Mesendoderm (in vitro differentiated cells): ENCODE data around the gene HHIPL1.
"Not testable (repeated sequence)": the region's sequence is repeated elsewhere in the genome, so short reads cannot be mapped to it uniquely, and the experiment has no call there.

Experiments used
- DNase-seq: peaks from one replicate; pipeline ENCODE4 v3.0.0; 2013
- H2AK5ac ChIP-seq: 2 replicates; pipeline ENCODE4 v1.6.1; 2013; ENCODE audit warnings: low read length, inconsistent platforms
- H2BK120ac ChIP-seq: 2 replicates; pipeline ENCODE4 v1.6.1; 2013; ENCODE audit warnings: low read depth, mild to moderate bottlenecking, low read length, moderate library complexity, mixed read lengths
- H2BK15ac ChIP-seq: replicated peaks from 2 replicates; pipeline ENCODE4 v1.6.1; 2013; ENCODE audit warnings: low read depth, mild to moderate bottlenecking, moderate library complexity
- H2BK5ac ChIP-seq: 2 replicates; pipeline ENCODE4 v1.6.1; 2013; ENCODE audit warnings: low read length, inconsistent platforms
- H3K18ac ChIP-seq: 2 replicates; pipeline ENCODE4 v1.6.1; 2013; ENCODE audit warnings: mild to moderate bottlenecking, low read length, mixed read lengths
- H3K23ac ChIP-seq: one replicate; pipeline ENCODE4 v1.6.1; 2013; ENCODE audit warnings: low read length
- H3K27ac ChIP-seq: 2 replicates; pipeline ENCODE4 v1.5.1; 2013; ENCODE audit warnings: low read depth, mild to moderate bottlenecking, inconsistent platforms, low read length, moderate library complexity
- H3K27me3 ChIP-seq: 2 replicates; pipeline ENCODE4 v1.6.1; 2013; ENCODE audit warnings: low read length, control low read depth, mild to moderate bottlenecking, inconsistent platforms; ENCODE audit not compliant: insufficient read depth, poor library complexity
- H3K36me3 ChIP-seq: 2 replicates; pipeline ENCODE4 v1.6.1; 2013; ENCODE audit warnings: low read length, inconsistent platforms; ENCODE audit not compliant: control insufficient read depth, insufficient read depth
- H3K4ac ChIP-seq: one replicate; pipeline ENCODE4 v1.6.1; 2013; ENCODE audit warnings: low read depth, mild to moderate bottlenecking, low read length, moderate library complexity
- H3K4me1 ChIP-seq: 2 replicates; pipeline ENCODE4 v1.6.1; 2013; ENCODE audit warnings: low read depth, low read length, inconsistent platforms; ENCODE audit not compliant: control insufficient read depth
- H3K4me2 ChIP-seq: 2 replicates; pipeline ENCODE4 v1.6.1; 2013; ENCODE audit warnings: low read length
- H3K4me3 ChIP-seq: 2 replicates; pipeline ENCODE4 v1.5.1; 2013; ENCODE audit warnings: mild to moderate bottlenecking, low read length
- H3K56ac ChIP-seq: one replicate; pipeline ENCODE4 v1.6.1; 2013; ENCODE audit warnings: low read length
- H3K79me1 ChIP-seq: 2 replicates; pipeline ENCODE4 v1.6.1; 2013; ENCODE audit warnings: low read length, inconsistent platforms
- H3K79me2 ChIP-seq: 2 replicates; pipeline ENCODE4 v1.6.1; 2013; ENCODE audit warnings: mild to moderate bottlenecking, low read length; ENCODE audit not compliant: control insufficient read depth, insufficient read depth
- H3K9ac ChIP-seq: 2 replicates; pipeline ENCODE4 v1.6.1; 2013; ENCODE audit warnings: low read length, inconsistent platforms
- H4K5ac ChIP-seq: one replicate; pipeline ENCODE4 v1.6.1; 2013; ENCODE audit warnings: low read length
- H4K8ac ChIP-seq: one replicate; pipeline ENCODE4 v1.6.1; 2013; ENCODE audit warnings: low read depth, mild to moderate bottlenecking, control low read depth, low read length, moderate library complexity
- WGBS: extraction: QIAGEN DNeasy Blood & Tissue Kit; methylation state at CpG from one replicate; pipeline ENCODE4 v1.1.7; 2013; ENCODE audit warnings: low lambda C conversion rate, missing lambda C conversion rate; ENCODE audit not compliant: insufficient coverage; ENCODE audit errors: extremely low coverage; 5-methylcytosine and 5-hydroxymethylcytosine counted together

The HHIPL1 gene

DNA sequence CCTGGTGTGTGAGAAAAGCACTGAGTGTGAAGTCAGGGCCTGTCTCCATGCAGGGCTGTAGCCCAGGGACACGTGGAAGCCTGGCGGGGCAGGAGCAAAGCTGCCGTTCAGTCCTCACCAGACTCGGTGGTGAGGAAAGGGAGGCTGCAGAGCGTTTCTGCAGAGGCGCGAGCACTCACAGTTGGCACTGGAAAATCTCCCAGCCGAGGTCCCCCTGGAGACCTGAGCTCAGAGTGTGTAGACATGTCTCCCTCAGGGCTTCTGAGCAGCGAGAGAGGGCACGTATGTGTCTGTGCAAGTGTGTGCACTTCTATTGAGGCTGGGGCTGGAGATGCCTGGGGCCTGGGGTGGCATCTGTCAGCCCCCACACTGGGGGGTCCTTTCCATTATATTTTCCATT lies 11.0 kb upstream of the HHIPL1 start:
- Histone ChIP-seq H3K56ac (no peak overlapping the region), H3K4me3 (no peak overlapping the region), H4K5ac (no peak overlapping the region), H3K27ac (no peak overlapping the region), H3K79me1 (no peaks in the 10 kb centered on the region), H3K4me1 (no peaks in the 10 kb centered on the region), H3K9ac (no peak overlapping the region), H3K18ac (no peak overlapping the region), H3K27me3 (no peaks in the 10 kb centered on the region), H2BK120ac (no peak overlapping the region), H2BK15ac (no peak overlapping the region), H2BK5ac (no peak overlapping the region), H3K36me3 (no peaks in the 10 kb centered on the region), H4K8ac (no peak overlapping the region), H2AK5ac (no peak overlapping the region), H3K4ac (no peak overlapping the region), H3K79me2 (no peaks in the 10 kb centered on the region), H3K4me2 (no peak overlapping the region), H3K23ac (no peak overlapping the region)
- no CpG with 5 or more reads among the region's 10 CpGs for WGBS
- DNase-seq, result no peak

DNA sequence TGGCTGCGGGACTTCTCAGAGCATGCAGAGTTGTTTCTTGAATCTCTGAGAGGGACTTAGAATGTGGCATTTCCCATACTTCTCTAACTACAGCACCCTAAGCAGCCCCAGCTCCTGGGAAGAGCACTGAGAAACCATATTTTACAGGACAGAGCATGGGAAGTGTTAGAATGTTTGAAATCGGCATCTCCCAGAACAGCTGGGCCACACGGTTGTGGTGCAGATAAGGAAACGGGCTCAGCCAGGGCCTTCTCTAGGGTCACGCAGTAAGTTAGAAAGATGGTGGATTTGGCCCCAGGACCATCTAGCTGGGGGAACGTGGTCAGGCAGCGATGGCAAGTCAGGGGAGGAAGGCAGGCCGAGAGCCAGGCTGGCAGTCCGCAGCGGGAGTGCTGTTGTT lies 10.5 kb upstream of the HHIPL1 start:
- Histone ChIP-seq H3K4me3 (no peak overlapping the region), H3K56ac (no peak overlapping the region), H2BK5ac (no peak overlapping the region), H3K23ac (no peak overlapping the region), H3K4ac (no peak overlapping the region), H3K9ac (no peak overlapping the region), H4K5ac (no peak overlapping the region), H3K27me3 (no peaks in the 10 kb centered on the region), H2BK15ac (no peak overlapping the region), H3K79me1 (no peaks in the 10 kb centered on the region), H3K18ac (no peak overlapping the region), H4K8ac (no peak overlapping the region), H2AK5ac (no peak overlapping the region), H3K36me3 (no peaks in the 10 kb centered on the region), H3K27ac (no peak overlapping the region), H3K4me2 (no peak overlapping the region), H3K79me2 (no peaks in the 10 kb centered on the region), H3K4me1 (no peaks in the 10 kb centered on the region), H2BK120ac (no peak overlapping the region)
- WGBS, result no CpG with 5 or more reads among the region's 10 CpGs
- DNase-seq, result no peak

DNA sequence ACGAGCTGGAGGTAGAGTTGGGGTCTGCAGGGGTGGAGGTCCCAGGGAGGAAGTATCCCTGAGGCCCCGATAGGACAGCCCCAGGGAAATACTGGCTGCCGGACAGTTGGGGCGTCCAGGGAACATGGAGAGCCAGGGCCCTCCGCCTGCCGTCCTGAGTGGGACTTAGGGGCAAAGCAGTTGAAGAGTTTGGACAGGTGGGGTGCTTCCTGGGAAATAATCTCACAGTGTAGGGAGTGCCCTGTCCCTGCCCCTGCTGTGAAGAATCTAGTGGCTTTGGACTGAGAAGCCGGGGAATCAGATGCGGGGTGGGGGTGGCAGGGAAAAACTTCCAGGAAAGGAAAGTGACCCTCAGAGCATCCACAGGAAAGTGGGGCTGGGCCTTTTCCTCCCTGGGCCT lies 9.8 kb upstream of the HHIPL1 start:
- Histone ChIP-seq H3K79me1 (no peaks in the 10 kb centered on the region), H3K18ac (no peak overlapping the region), H2BK120ac (no peak overlapping the region), H3K4me3 (no peak overlapping the region), H2AK5ac (no peak overlapping the region), H2BK15ac (no peak overlapping the region), H4K5ac (no peak overlapping the region), H2BK5ac (no peak overlapping the region), H3K36me3 (no peaks in the 10 kb centered on the region), H3K56ac (no peak overlapping the region), H3K27me3 (no peaks in the 10 kb centered on the region), H3K27ac (no peak overlapping the region), H3K4me2 (no peak overlapping the region), H3K23ac (no peak overlapping the region), H3K4ac (no peak overlapping the region), H3K4me1 (no peaks in the 10 kb centered on the region), H3K79me2 (no peaks in the 10 kb centered on the region), H3K9ac (no peak overlapping the region), H4K8ac (no peak overlapping the region)
- no CpG with 5 or more reads among the region's 8 CpGs for WGBS
- no peak for DNase-seq

DNA sequence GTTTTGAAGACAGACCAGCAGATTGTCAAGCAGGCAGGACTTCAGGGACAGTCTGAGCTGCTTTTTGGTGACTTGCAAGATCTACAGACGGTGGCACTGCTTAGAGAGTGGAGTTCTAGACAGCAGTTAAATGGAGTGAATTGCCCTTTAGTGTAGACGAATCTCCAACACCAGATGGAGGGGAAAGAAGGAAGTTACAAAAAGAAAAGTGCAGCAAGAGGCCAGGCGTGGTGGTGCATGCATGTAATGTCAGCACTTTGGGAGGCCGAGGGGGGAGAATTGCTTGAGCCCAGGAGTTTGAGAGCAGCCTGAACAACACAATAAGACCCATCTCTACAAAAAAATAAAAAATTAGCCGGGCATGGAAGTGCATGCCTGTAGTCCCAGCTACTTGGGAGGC lies 8.4 kb upstream of the HHIPL1 start:
- Histone ChIP-seq H3K79me1 (no peaks in the 10 kb centered on the region), H3K27ac (no peak overlapping the region), H3K18ac (no peak overlapping the region), H3K36me3 (no peaks in the 10 kb centered on the region), H3K4me3 (no peak overlapping the region), H3K23ac (no peak overlapping the region), H4K8ac (no peak overlapping the region), H3K4me2 (no peak overlapping the region), H3K27me3 (no peaks in the 10 kb centered on the region), H4K5ac (no peak overlapping the region), H3K4me1 (no peaks in the 10 kb centered on the region), H3K79me2 (no peaks in the 10 kb centered on the region), H2BK15ac (no peak overlapping the region), H3K56ac (no peak overlapping the region), H2BK120ac (no peak overlapping the region), H3K4ac (no peak overlapping the region), H2AK5ac (no peak overlapping the region), H3K9ac (no peak overlapping the region), H2BK5ac (no peak overlapping the region)
- DNase-seq, result no peak
- no CpG with 5 or more reads among the region's 5 CpGs for WGBS

DNA sequence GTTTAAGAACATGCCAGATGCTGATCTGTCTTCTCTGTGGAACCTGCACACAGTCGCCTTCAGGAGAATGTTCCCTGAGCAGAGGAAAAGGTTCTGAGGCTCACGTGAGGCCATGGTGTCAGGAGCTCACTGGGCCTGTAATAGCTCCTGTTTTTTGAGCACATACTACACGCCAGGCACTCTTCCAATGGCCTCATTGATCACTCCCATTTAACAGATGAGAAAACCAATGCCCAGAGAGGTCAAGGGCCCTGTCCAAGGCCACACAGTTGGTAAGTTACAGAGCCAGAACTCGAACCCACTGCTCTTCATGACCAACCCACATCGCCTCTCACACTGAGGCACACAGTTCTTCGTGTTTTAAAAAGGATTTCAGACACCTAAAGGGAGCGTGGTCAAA lies 7.3 kb upstream of the HHIPL1 start:
- Histone ChIP-seq H3K56ac (no peak overlapping the region), H3K4me2 (no peak overlapping the region), H3K4me3 (no peak overlapping the region), H2BK120ac (no peak overlapping the region), H3K27ac (no peak overlapping the region), H3K23ac (no peak overlapping the region), H3K79me2 (no peaks in the 10 kb centered on the region), H2AK5ac (no peak overlapping the region), H3K9ac (no peak overlapping the region), H3K4me1 (no peaks in the 10 kb centered on the region), H2BK5ac (no peak overlapping the region), H3K36me3 (no peaks in the 10 kb centered on the region), H4K8ac (no peak overlapping the region), H3K79me1 (no peaks in the 10 kb centered on the region), H3K4ac (no peak overlapping the region), H2BK15ac (no peak overlapping the region), H3K18ac (no peak overlapping the region), H3K27me3 (no peaks in the 10 kb centered on the region), H4K5ac (no peak overlapping the region)
- WGBS, result no CpG with 5 or more reads among the region's 7 CpGs
- no peak for DNase-seq

DNA sequence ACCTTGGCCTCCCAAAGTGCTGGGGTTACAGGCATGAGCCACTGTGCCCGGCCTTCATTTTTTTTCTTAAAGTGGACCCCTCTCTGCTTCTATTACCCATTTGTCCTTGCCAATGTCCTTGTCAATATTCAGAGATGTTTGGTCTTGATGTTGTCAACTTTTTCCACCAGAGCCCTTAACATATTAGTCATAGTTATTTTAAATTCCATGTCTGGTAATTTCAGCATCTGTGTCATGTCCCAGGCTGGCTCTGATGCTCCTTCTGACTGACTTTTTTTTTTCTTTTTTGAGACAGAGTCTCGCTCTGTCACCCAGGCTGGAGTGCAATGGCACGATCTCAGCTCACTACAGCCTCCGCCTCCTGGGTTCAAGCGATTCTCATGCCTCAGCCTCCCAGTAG lies 2.2 kb upstream of the HHIPL1 start:
- H4K5ac ChIP-seq, DNase-seq, H3K79me2 ChIP-seq, H2BK5ac ChIP-seq, H3K27ac ChIP-seq, H3K27me3 ChIP-seq, H3K23ac ChIP-seq, H2AK5ac ChIP-seq, H3K79me1 ChIP-seq, H3K36me3 ChIP-seq, H3K4ac ChIP-seq, H3K9ac ChIP-seq, H3K56ac ChIP-seq, H3K4me3 ChIP-seq, H2BK120ac ChIP-seq, H3K18ac ChIP-seq, H2BK15ac ChIP-seq, H4K8ac ChIP-seq, H3K4me2 ChIP-seq, H3K4me1 ChIP-seq: not testable (repeated sequence)
- WGBS, result no CpG with 5 or more reads among the region's 5 CpGs
